HL-60 (cell line): ENCODE data around the gene FRK.

ENCODE experiments used
- DNase-seq, 2 experiments: peaks; one replicate each; pipeline ENCODE4 v3.0.0-alpha.2; 2010 to 2020; ENCODE audit warnings: low read depth in 1 of 2, low spot score in 1 of 2
- H3K27ac ChIP-seq: fragments of 250-450 bp; sonication (Bioruptor Pico); replicated peaks from 2 replicates; pipeline ENCODE4 v1.5.1; 2020; ENCODE audit warnings: mild to moderate bottlenecking, moderate library complexity
- H3K27me3 ChIP-seq: fragments of 250-450 bp; sonication (Bioruptor Pico); 2 replicates; pipeline ENCODE4 v1.5.1; 2021; ENCODE audit warnings: mild to moderate bottlenecking, moderate library complexity; ENCODE audit not compliant: insufficient read depth, poor library complexity, severe bottlenecking
- H3K4me3 ChIP-seq: replicated peaks from 2 replicates; pipeline ENCODE4 v1.5.1; 2011; ENCODE audit warnings: mild to moderate bottlenecking, control low read depth, low read length; ENCODE audit not compliant: insufficient read depth
- CTCF ChIP-seq: IDR thresholded peaks from one replicate; pipeline ENCODE4 v1.5.1; 2011; ENCODE audit warnings: low read length, control low read depth, inconsistent platforms; ENCODE audit not compliant: insufficient read depth
- GABPA ChIP-seq: IDR thresholded peaks from 2 replicates; pipeline ENCODE4 v1.6.1; 2012; ENCODE audit warnings: low read depth
- POLR2AphosphoS5 ChIP-seq: IDR thresholded peaks from 2 replicates; pipeline ENCODE4 v1.6.1; 2012; ENCODE audit warnings: low read depth
- REST ChIP-seq: IDR thresholded peaks from 2 replicates; pipeline ENCODE4 v1.6.1; 2012; ENCODE audit warnings: low read depth; ENCODE audit not compliant: insufficient replicate concordance
- SPI1 ChIP-seq: IDR thresholded peaks from 2 replicates; pipeline ENCODE4 v1.6.1; 2012; ENCODE audit warnings: low read depth, mild to moderate bottlenecking, borderline replicate concordance

Gene FRK

GRCh38 chr6:116062496-116062895, 1.8 kb upstream of the FRK start:
- Histone ChIP-seq H3K27me3 (no peaks in the 10 kb centered on the region), H3K27ac (no peak overlapping the region), H3K4me3 (no peak overlapping the region)
- DNase-seq = no peak
- no peak for TF ChIP-seq SPI1

GRCh38 chr6:116059713-116060571, 749 bp downstream of the FRK start:
- no peaks in the 10 kb centered on the region for H3K27me3 ChIP-seq
- H3K27ac ChIP-seq = no peak overlapping the region
- no peak for TF ChIP-seq REST
- TF ChIP-seq CTCF = no peak
- TF ChIP-seq SPI1 = no peak; the same call in 1 of the 2 replicates
- TF ChIP-seq POLR2AphosphoS5 = no peak
- TF ChIP-seq GABPA = no peak
- DNase-seq = peak in 1 of 2 experiments; percentile 22
- no peak overlapping the region for H3K4me3 ChIP-seq

- H3K27ac ChIP-seq = no peak overlapping the region
- H3K4me3 ChIP-seq = no peak overlapping the region
- no peak for TF ChIP-seq CTCF
- TF ChIP-seq REST = no peak
- no peak for TF ChIP-seq GABPA
- no peak for TF ChIP-seq POLR2AphosphoS5
- no peak for TF ChIP-seq SPI1
- H3K27me3 ChIP-seq = no peaks in the 10 kb centered on the region
- DNase-seq = no peak
These were observed 2.9 kb downstream of the FRK start for GRCh38 chr6:116057766-116058165.

GRCh38 chr6:116055513-116055912, 5.2 kb downstream of the FRK start:
- no peak overlapping the region for H3K27ac ChIP-seq
- H3K27me3 ChIP-seq = peaks cover 6% of the 10 kb centered on the region
- TF ChIP-seq CTCF = no peak
- no peak for TF ChIP-seq SPI1
- TF ChIP-seq POLR2AphosphoS5 = no peak
- no peak for TF ChIP-seq GABPA
- TF ChIP-seq REST = no peak
- H3K4me3 ChIP-seq = no peak overlapping the region
- DNase-seq = no peak
